ENCODE measurements around the gene HINFP. TPM values are rescaled to one million over a fixed set of nuclear protein-coding genes. Genes with fewer than 3 reads are reported as not detected.
"Not testable (repeated sequence)": the region's sequence is repeated elsewhere in the genome, so short reads cannot be mapped to it uniquely, and the experiment has no call there.

Gene HINFP
- polyA plus RNA-seq, 3 donors = 28.1 to 43.7 (median 42.6) TPM

GRCh38 chr11:119153049-119153818 is 31.9 kb downstream of the HINFP start:
- no peak for DNase-seq

DNA sequence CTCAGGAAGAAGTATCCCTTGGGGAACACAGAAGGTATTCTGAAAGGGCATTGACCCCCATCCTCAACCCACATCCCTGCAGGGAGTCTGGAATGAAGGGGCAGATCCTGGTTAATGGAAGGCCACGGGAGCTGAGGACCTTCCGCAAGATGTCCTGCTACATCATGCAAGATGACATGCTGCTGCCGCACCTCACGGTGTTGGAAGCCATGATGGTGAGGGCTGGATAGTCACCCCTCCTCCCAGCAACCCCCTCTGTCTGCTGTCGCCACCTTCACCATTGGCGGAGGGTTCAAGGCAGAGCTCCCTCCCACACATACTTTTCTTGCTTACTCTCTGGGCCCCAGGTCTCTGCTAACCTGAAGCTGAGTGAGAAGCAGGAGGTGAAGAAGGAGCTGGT is 32.8 kb downstream of the HINFP start:
- DNase-seq = no peak

DNA sequence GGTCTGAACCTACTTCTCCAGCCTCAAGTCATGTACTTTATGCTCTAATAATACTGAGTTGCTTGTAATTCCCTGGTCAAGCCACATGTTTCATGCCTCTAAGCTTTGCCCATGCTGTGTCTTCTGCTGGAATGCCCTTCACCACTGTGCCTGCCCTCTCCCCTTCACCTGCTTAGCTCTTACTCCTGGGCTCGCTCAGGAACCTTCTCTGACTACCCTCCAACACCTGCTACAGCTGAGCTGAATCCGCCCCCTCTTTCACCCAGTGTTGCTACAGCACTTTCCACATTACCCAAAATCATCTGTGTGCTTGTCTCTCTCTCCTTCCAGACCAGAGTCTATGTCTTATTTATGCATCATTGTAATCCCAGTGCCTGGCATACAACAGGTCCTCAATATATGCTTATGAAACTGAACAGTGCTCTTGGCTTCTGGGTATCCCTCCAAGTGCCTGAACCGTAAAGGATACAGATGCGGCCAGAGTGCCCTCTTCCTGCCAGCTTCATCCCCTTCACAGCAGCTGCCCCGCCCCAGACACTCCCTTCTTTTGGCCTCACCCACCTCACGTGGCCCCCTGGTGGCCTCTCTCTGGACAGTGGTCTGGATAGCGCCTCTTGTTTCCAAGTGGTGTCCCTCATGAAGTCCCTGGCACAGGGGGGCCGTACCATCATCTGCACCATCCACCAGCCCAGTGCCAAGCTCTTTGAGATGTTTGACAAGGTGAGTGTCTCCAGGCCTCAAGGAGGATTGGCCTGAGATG is 34.5 kb downstream of the HINFP start:
- DNase-seq = no peak

GRCh38 chr11:119156496-119156895 is 35.1 kb downstream of the HINFP start:
- DNase-seq = no peak

GRCh38 chr11:119157063-119157462 is 35.7 kb downstream of the HINFP start:
- no peak for DNase-seq

DNA sequence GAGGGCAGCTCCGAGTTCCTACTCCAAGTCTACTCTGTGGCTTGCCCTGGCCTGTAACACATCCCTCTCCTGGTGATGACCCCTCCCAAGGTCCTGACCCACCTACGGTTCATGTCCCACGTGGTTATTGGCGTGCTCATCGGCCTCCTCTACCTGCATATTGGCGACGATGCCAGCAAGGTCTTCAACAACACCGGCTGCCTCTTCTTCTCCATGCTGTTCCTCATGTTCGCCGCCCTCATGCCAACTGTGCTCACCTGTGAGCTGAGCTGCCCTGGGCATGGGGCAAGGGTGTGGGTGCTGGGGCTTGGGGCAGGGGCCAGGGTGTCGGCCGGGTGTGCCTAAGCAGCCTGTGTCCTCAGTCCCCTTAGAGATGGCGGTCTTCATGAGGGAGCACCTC is 37.1 kb downstream of the HINFP start:
- DNase-seq = no peak

DNA sequence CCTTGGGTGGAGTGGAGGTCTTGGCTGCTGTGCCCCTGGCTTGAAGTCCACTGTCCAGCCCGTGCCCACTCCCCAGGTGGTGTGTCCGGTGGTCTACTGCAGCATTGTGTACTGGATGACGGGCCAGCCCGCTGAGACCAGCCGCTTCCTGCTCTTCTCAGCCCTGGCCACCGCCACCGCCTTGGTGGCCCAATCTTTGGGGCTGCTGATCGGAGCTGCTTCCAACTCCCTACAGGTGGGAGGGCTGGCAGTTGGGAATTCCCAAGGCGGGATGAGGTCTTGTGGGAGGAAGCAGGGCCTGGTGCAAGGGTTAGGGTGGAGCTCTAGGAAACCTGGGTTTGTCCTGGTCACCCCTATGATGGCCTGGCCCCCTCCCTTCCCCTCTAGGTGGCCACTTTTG is 38.8 kb downstream of the HINFP start:
- no peak for DNase-seq

GRCh38 chr11:119161871-119162270 is 40.5 kb downstream of the HINFP start:
- no peak for DNase-seq

DNA sequence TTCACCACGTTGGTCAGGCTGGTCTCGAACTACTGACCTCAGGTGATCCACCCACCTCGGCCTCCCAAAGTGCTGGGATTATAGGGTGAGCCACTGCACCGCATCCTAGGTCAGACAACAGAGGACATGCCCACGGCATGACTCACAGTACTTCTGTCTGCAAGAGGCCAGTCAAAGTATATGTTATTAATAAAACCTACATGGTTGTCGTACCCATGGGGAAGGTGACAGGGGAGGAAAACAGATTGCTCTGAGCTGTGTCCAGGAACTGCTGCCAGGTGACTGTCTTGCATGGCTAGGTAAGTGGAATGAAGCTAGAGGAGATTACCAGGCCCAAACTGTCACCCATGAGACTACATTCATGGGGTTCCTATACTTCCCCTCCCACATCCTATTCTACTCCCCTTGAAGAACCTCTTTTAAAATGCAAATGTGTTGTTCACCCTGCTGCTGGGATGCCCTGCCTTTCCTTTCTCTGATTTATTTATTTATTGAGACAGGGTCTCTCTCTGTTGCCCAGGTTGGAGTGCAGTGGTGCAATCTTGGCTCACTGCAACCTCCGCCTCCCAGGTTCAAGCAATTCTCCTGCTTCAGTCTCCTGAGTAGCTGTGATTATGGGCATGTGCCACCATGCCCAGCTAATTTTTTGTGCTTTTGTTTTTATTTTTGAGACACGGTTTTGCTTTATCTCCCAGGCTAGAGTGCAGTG is 45.1 kb downstream of the HINFP start:
- peak; percentile 65 for DNase-seq

- DNase-seq = not testable (repeated sequence)
These were observed 45.7 kb downstream of the HINFP start for GRCh38 chr11:119167077-119167458.

GRCh38 chr11:119167933-119168332 is 46.6 kb downstream of the HINFP start:
- no peak for DNase-seq

GRCh38 chr11:119168471-119169281 is 47.3 kb downstream of the HINFP start, which contains the start of gene NLRX1:
NLRX1 (plus strand) TSS chr11:119168725; CDS start chr11:119171404, 2,679 bp downstream.
- DNase-seq = peak; percentile 80

DNA sequence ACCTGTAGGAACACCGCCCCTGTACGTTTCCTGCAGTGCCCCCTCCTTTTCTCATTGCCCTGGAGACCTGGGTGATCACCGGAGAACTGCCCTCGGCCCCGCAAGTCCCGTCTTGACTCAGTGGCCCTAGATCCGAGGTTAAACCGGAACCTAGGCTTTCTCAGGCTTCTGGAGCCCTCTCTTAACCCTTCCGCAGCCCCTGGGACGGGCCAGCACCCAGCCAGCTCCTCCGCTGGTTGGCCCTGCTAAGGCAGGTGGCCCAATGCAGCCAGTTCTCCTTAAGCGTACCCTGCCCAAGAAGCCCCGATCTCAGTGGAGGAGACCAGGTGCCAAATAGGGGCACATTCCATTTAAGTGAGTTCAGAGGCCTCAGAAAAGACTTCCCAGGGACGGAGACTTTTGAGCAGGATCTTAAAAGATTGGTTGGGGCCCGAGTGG is 47.9 kb downstream of the HINFP start:
- peak; percentile 36 for DNase-seq

DNA sequence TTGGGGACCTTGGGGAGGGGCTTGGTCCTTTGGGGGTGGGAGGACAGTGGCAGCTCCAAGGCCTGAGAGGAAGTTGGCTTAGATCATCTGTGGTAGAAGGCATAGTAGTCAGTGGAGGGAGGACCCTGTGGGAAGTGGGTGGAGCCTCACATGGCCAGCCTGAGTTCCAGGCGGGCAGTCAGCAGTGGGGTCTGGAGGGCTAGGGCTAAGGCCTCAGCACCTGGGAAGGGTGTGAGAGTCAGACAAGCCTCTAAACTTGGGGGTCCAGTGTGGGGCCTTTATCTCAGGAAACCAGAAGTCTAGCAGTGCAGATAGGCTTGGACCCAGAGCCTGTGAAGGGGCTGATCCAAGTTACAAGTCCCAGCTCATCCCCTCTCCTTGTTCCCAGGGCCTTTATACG is 51.1 kb downstream of the HINFP start:
- no peak for DNase-seq

DNA sequence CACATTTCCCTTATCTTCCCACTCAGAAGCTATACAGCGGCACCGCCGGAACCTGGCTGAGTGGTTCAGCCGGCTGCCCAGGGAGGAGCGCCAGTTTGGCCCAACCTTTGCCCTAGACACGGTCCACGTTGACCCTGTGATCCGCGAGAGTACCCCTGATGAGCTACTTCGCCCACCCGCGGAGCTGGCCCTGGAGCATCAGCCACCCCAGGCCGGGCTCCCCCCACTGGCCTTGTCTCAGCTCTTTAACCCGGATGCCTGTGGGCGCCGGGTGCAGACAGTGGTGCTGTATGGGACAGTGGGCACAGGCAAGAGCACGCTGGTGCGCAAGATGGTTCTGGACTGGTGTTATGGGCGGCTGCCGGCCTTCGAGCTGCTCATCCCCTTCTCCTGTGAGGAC is 52.1 kb downstream of the HINFP start:
- no peak for DNase-seq

- no peak for DNase-seq
These were observed 54.2 kb downstream of the HINFP start for GRCh38 chr11:119175493-119176077.

DNA sequence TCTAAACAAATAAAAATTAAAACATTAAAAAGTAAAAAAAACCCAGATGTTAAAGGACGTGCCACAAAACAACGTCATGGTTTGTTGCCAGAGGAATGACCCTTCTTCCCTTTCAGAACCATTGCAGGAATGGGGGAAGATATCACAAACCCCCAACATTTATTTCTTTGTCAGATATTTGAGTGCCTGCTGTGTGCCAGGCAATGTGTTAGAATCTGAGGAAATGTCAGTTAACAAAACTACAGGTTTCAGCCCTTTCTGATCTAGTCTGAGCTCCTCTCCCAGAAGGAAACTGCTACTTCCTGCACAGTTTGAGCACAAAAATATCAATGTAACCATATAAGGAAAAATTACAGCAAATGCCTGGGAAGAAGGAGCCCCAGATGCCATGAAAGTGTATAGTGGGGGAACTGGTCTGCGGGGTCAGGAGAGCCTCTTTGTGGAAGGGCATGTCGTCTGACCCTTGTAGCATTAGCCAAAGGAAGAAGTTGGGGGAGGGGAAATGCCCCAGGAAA is 56.8 kb downstream of the HINFP start:
- DNase-seq = no peak

GRCh38 chr11:119179342-119179741 is 58.0 kb downstream of the HINFP start:
- DNase-seq = no peak

GRCh38 chr11:119179983-119180382 is 58.6 kb downstream of the HINFP start:
- DNase-seq = no peak

DNA sequence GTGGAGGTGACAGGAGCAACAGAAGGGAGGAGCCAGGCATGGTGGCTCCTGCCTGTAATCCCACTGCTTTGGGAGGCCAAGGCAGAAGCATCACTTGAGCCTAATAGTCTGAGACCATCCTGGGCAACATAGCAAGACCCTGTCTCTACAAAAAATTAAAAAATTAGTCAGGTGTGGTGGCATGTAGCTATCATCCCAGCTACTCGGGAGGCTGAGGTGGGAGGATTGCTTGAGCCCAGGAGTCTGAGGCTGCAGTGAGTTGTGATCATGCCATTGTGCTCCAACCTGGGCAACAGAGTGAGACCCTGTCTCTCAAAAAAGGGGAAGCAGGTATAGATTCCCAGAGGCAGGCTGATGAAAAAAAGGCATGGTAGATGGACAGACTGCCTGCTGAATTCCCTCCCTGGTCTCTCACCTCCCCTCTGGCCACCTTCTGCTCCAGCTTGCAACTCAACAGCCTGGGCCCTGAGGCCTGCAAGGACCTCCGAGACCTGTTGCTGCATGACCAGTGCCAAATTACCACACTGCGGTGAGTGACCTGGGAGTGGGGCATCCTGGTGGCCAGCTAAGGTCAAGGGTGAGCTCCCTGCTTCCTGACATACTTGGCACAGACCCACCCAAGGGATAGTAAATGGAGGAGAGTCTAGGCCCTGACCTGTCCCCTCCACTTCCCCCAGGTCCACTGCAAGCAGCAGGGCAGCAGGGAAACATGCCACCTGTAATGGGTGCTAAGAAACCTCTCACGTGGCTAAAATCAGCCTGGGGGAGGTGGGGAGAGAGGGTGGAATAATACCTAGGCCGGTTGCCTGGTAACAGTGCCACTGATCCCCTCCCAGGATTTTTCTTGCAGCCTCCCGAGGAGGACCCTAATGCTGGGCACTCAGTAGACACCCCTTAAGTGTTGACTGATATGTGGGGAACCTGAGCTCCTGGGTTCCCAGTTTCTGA is 59.6 kb downstream of the HINFP start:
- no peak for DNase-seq

Measured in renal pelvis (tissue), 4 donors.